NCI-H1694 (cell line): ENCODE measurements around the gene CABLES1.
"Not testable (repeated sequence)": the region's sequence is repeated elsewhere in the genome, so short reads cannot be mapped to it uniquely, and the experiment has no call there.

Source experiments
- DNase-seq: peaks from one replicate; lab custom pipeline; 2025; lab: John Stamatoyannopoulos, UW

CABLES1 gene, protein sequence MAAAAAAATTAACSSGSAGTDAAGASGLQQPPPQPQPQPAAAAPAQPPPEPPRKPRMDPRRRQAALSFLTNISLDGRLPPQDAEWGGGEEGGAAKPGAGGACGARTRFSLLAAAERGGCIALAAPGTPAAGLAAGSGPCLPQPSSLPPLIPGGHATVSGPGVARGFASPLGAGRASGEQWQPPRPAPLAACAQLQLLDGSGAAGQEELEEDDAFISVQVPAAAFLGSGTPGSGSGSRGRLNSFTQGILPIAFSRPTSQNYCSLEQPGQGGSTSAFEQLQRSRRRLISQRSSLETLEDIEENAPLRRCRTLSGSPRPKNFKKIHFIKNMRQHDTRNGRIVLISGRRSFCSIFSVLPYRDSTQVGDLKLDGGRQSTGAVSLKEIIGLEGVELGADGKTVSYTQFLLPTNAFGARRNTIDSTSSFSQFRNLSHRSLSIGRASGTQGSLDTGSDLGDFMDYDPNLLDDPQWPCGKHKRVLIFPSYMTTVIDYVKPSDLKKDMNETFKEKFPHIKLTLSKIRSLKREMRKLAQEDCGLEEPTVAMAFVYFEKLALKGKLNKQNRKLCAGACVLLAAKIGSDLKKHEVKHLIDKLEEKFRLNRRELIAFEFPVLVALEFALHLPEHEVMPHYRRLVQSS

DNA sequence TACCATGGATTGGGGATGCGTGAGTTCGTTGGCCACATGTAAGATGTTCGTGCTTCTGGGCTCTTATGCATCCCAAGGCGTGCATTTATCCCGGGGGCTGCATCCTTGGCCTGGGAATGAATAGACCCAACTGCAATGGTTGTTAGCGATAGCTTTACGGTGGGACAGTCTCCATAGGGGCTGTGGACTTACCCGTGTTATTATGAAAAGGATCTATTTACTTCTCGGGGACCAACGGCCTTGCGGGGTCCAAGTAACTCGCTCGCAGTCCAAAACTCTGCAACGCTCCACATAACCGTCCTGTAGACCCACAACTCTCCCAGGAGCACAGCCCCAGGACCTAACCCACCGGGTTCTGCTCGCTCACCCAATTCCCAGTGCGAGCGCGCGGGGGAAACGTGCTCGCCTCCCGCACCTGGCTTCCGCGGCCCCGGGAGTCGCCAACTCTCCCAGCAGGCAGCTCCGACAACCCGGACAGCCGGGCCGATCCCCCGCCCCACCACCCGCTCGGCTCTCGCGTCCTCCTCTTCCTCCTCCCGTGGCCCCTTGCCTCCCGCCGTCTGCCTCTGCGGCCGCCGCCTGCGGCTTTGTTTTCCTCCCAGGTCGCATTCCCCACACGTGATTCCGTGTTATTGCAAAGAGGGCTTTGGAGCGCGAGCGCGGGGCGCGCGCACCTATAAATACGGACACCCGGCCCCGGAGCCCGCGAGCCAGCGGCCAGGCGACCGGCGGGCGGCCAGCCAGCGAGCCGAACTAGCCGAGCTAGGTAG is at the start of gene CABLES1:
Gene CABLES1 (plus strand): TSS at position 706 of the 770 bp plus-strand sequence. CDS start 278 bp downstream, outside the sequence.
- no peak for DNase-seq

GRCh38 chr18:23087352-23087751 is 47.9 kb upstream of the CABLES1 start:
- DNase-seq = no peak

GRCh38 chr18:23088310-23088709 is 47.0 kb upstream of the CABLES1 start:
- DNase-seq = no peak

DNA sequence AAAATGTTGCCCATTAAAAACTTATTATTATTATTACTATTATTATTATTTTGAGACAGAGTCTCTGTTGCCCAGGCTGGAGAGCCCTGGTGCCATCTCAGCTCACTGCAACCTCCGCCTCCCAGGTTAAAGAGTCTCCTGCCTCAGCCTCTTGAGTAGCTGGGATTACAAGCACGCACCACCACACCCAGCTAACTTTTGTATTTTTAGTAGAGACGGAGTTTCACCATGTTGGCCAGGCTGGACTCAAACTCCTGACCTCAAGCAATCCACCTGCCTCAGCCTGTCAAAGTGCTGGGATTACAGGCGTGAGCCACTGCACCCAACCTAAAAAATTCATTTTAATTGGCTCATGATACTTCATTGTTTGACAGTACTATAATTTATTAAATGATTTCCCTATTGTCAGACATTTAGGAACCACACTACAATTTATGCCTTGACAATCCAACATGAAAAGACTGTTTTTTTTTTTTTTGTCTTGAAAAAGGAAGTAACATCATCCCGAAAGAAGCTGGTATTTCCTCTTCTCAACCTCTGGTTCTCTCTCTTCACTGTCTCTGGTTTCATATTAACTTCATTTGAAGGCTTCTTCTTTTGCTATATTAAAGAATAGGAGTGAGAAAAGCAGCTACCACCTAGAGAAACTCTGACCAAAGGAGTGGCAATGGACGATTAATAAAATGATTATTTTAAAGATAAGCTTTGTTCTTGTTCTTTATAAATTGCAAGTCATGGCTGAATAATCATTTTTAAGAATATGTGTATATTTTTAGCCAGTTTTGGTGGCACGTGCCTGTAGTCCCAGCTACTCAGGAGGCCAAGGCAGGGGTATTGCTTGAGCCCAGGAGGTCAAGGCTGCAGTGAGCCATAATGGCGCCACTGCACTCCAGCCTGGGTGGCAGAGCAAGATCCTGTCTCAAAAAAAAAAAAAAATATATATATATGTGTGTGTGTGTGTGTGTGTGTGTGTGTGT is 44.0 kb upstream of the CABLES1 start:
- DNase-seq = not testable (repeated sequence)

DNA sequence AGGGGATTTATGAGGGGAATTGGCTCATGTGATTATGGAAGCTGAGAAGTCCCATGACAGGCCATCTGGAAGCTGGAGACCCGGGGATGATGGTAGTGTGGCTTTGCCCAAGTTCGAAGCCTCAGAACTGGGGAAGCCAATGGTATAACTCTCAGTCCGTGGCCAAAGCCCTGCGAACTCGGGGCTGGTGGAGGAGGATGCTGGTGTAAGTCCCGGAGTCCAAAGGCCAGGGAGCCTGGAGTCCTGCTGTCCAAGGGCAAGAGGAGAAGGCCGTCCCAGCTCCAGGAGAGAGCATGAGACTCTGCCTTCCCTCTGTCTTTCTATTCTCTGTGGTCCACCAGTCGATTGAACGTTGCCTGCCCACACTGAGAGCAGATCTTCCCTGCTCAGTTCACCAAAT is 43.2 kb upstream of the CABLES1 start:
- DNase-seq = no peak

GRCh38 chr18:23093130-23093529 is 42.2 kb upstream of the CABLES1 start:
- DNase-seq = not testable (repeated sequence)

DNA sequence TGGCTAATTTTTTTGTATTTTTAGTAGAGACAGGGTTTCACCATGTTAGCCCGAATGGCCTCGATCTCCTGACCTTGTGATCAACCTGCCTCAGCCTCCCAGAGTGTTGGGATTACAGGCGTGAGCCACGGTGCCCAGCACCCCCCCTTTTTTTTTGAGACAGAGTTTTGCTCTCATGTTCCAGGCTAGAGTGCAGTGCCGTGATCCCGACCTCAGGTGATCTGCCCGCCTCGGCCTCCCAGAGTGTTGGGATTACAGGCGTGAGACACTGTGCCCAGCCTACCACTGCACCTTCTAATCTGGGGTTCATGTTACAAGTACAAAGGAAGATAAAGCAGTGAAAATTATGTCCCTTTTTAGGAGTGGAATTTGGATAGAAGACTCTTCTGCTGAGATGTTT is 41.5 kb upstream of the CABLES1 start:
- DNase-seq = no peak

DNA sequence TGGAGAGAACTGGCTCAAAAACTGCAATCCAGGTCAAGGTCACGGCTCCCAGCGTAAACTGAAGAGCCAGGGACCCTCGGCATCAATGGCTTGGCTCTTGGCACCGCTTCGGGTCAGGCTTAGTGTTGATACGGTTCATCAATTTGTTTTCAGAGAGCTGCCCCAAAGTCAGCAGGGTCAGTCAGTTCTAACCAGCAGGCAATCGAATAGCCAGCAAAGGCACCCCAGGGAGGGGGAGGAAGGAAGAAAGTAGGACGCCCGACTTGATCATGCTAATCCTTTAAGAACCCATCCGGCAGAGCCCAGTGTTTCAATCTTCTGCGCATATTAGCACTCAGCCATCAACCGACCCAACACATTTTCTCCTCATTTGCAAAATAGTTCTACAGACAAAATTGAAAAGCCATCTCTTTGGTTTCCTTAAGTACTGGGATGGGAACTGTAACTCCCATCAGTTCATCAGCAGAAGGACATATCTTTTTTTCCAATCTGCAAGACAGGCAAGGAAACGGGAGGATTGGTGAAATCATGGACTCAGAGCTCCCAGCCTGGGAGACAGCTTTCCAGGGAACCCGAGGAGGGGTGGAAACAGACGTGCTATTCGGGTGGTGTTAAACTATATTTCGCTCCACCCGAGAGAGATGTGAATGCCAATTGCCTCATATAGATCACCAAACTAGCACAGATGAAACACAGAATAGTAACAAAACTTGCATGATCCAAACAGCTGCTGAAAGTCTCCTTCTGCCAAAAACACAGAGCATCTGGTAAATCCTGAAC is 40.7 kb upstream of the CABLES1 start:
- DNase-seq = no peak

GRCh38 chr18:23095463-23095862 is 39.8 kb upstream of the CABLES1 start:
- no peak for DNase-seq

- not testable (repeated sequence) for DNase-seq
Observed at GRCh38 chr18:23097016-23097415, 38.3 kb upstream of the CABLES1 start.

DNA sequence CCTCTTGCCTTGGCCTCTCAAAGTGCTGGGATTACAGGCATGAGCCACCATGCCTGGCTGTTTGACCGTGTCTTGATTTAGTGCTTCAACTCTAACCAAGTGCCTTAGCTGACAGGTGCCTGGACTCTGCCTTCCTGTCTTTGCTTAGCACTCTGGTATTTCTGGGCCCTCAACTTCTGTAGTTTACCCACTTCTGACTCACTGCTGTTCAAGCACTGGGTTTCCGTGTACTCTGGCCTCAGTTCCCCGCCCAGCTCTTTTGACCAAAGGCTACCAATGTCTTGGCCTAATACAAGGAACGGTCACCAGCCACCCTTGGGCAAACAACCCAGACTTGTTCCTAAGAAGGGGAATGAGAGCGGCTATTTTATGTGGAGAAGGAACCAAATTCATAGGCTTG is 35.7 kb upstream of the CABLES1 start:
- no peak for DNase-seq

GRCh38 chr18:23101861-23102432 is 33.3 kb upstream of the CABLES1 start:
- no peak for DNase-seq

DNA sequence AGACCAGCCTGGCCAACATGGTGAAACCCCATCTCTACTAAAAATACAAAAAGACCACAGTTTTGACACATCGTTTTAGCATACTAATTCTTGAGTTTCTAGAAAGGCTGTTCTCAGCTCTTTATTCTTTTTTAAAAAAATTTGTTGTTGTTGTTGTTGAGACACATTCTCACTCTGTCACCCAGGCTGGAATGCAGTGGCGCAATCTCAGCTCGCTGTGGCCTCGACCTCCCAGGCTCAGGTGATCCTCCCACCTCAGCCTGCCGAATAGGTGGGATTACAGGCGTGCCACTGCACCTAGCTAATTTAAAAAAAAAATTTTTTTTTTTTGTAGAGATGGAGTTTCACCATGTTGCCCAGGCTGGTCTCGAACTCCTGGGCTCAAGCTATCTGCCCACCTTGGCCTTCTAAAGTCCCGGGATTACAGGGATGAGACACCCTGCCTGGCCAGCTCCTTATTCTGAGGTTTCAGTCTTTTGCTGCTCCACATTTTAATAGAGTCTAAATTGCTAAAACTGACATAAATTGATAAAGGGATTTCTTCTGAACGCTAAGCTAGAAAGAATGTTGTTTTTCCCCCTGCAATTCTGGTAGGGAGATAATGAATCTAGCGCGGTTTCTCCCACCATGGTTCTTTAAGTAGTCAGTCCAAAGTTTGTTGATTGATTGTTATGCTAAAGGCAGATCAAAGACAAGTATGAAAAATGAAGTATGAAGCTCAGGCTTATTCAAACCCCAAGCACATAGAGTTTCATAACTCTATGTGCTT is 32.6 kb upstream of the CABLES1 start:
- no peak for DNase-seq

DNA sequence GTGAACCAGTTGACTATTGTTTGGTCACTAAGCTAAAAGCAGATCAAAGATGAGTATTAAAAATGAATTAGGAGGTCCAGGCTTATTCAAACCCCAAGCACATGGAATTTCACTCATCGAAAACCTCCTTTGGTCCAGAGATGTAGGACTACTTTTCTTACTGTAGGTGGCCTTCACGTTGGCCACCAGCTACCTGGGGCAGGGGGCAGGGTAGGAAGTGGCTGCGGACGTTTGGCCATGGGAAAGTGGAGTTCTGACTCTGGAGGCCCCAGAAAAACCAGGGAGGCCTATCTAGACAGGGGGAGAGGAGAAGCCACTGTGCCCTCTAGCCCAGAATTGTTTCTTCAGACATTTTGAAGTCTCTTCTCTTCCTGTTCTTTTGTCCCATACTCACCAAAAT is 31.8 kb upstream of the CABLES1 start:
- DNase-seq = no peak

GRCh38 chr18:23105030-23105429 is 30.3 kb upstream of the CABLES1 start:
- DNase-seq = no peak

DNA sequence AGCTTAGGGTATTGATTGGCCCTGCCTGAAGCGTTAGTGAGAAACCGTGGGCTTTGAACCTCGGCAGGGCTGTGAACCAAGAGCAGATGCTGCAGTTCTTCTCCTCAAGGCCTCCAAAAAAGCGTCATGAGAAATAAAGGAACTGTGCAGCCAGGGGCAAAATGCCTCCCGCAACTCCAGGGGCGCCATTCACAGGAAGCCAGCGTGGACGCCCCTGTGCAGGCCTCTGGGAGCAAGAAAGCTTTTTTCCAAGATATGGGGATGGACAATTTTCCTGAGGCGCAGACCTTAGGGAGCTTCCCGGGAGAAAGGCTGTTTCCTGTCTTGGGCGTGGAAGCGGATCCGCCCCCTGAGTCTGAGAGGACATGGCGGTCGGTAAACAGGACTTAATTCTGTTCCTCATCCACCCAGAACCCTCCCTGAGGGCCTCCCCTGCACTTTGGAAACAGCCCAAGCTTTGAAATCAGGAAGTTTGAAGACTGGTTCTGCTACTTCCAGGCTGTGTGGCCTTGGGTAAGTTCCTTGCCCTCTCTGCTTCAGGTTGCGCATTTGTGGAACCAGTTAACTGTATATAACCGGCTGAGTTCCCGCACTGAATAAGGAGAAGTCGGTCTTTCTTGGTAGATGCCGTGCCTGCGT is 29.6 kb upstream of the CABLES1 start:
- DNase-seq = no peak

DNA sequence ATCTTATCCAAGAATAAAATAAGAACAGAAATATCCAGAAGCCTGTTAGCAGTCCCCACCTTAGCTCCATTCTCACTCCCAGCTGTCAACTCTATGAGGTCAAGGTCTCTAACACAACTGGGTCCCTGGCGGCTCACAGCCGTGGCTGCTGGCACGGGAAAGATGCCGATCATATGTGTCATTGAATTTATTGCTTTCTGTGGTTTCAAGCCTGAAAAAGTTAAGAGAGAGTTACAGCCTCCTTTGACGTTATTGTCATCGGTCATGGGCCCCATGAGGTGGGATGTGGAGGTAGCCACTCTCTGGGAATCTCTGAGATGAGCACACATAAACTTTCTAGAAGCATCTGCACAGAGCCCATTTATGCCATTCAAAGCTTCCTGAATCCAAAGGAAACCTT is 28.7 kb upstream of the CABLES1 start:
- no peak for DNase-seq

- DNase-seq = no peak
Observed at GRCh38 chr18:23107718-23108117, 27.6 kb upstream of the CABLES1 start.

DNA sequence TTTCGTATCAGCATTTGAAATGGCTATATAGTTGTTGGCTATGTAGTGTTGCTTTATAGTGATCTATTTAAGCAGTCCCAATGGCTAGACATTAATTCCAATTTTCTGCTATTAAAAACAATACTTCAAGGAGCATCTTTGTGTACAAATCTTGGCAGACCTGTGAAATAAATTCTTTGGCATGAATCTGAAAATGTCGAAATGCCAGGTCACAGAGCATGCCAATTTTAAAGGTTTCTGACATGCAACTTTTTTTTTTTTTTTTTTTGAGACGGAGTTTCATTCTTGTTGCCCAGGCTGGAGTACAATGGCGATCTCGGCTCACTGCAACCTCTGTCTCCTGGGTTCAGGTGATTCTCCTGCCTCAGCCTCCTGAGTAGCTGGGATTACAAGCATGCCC is 26.8 kb upstream of the CABLES1 start:
- DNase-seq = no peak
